Endothelial cell (in vitro differentiated cells): Measurements from ENCODE around the gene OCEL1. TPM values are rescaled to one million over a fixed set of nuclear protein-coding genes. Genes with fewer than 3 reads are reported as not detected.
A peak's percentile ranks its signal among the peaks of the same experiment; 100 is the strongest.

Source experiments
- DNase-seq: peaks from one replicate; pipeline ENCODE4 v3.0.0; 2021; ENCODE audit warnings: low spot score
- H3K27ac Mint-ChIP-seq: one replicate; pipeline ENCODE4 v1.8.0; 2021; ENCODE audit warnings: mixed read lengths, inconsistent platforms; ENCODE audit not compliant: unreplicated experiment
- H3K27me3 Mint-ChIP-seq: one replicate; pipeline ENCODE4 v1.8.0; 2021; ENCODE audit warnings: mild to moderate bottlenecking, moderate library complexity, mixed read lengths, inconsistent platforms; ENCODE audit not compliant: unreplicated experiment
- H3K36me3 Mint-ChIP-seq: one replicate; pipeline ENCODE4 v1.8.0; 2021; ENCODE audit warnings: mild to moderate bottlenecking, low read depth, mixed read lengths, inconsistent platforms; ENCODE audit not compliant: unreplicated experiment
- H3K4me1 Mint-ChIP-seq: one replicate; pipeline ENCODE4 v1.8.0; 2021; ENCODE audit warnings: mild to moderate bottlenecking, mixed read lengths, inconsistent platforms; ENCODE audit not compliant: unreplicated experiment
- H3K4me3 Mint-ChIP-seq: one replicate; pipeline ENCODE4 v1.8.0; 2021; ENCODE audit warnings: mild to moderate bottlenecking, mixed read lengths, inconsistent platforms; ENCODE audit not compliant: unreplicated experiment
- H3K9me3 Mint-ChIP-seq: one replicate; pipeline ENCODE4 v1.8.0; 2021; ENCODE audit warnings: mixed read lengths, inconsistent platforms; ENCODE audit not compliant: unreplicated experiment
- total RNA-seq: library from RNA; stranded (reverse); fragmentation: NEBNext Ultra II Directional; extraction: Animal tissue kit (Norgen Biotek cat#: 25700); gene quantifications from one replicate; pipeline ENCODE4 v1.2.1, GENCODE V29; 2021; ENCODE audit not compliant: unreplicated experiment
- TF ChIP-seq, protein P1 (sequence below): fragments of 200-600 bp; sonication (generic); IDR thresholded peaks from one replicate; pipeline ENCODE4 v1.5.0; 2021; ENCODE audit warnings: antibody characterized with exemption; ENCODE audit not compliant: unreplicated experiment

The OCEL1 gene
- total RNA-seq, 1 donor from 2014 or later, result 16.5 TPM

- H3K27me3 Mint-ChIP-seq, result peaks cover 14% of the 10 kb centered on the region
- H3K4me1 Mint-ChIP-seq, result no peaks in the 10 kb centered on the region
- no peak for DNase-seq
- TF ChIP-seq, protein P1, sequence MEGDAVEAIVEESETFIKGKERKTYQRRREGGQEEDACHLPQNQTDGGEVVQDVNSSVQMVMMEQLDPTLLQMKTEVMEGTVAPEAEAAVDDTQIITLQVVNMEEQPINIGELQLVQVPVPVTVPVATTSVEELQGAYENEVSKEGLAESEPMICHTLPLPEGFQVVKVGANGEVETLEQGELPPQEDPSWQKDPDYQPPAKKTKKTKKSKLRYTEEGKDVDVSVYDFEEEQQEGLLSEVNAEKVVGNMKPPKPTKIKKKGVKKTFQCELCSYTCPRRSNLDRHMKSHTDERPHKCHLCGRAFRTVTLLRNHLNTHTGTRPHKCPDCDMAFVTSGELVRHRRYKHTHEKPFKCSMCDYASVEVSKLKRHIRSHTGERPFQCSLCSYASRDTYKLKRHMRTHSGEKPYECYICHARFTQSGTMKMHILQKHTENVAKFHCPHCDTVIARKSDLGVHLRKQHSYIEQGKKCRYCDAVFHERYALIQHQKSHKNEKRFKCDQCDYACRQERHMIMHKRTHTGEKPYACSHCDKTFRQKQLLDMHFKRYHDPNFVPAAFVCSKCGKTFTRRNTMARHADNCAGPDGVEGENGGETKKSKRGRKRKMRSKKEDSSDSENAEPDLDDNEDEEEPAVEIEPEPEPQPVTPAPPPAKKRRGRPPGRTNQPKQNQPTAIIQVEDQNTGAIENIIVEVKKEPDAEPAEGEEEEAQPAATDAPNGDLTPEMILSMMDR, result no peak
- H3K9me3 Mint-ChIP-seq, result no peaks in the 10 kb centered on the region
- H3K4me3 Mint-ChIP-seq, result no peak overlapping the region
- H3K27ac Mint-ChIP-seq, result peak overlapping the region; percentile 9
- peaks cover 16% of the 10 kb centered on the region for H3K36me3 Mint-ChIP-seq
These were observed 5.7 kb upstream of the OCEL1 start for GRCh38 chr19:17220207-17220758.

GRCh38 chr19:17225053-17225452 lies 973 bp upstream of the OCEL1 start:
- H3K27ac Mint-ChIP-seq, result no peak overlapping the region
- TF ChIP-seq, protein P1, result no peak
- DNase-seq, result no peak
- H3K27me3 Mint-ChIP-seq, result peaks cover 12% of the 10 kb centered on the region
- no peaks in the 10 kb centered on the region for H3K9me3 Mint-ChIP-seq
- H3K36me3 Mint-ChIP-seq, result no peaks in the 10 kb centered on the region
- H3K4me1 Mint-ChIP-seq, result peaks cover 3% of the 10 kb centered on the region
- H3K4me3 Mint-ChIP-seq, result no peak overlapping the region

DNA sequence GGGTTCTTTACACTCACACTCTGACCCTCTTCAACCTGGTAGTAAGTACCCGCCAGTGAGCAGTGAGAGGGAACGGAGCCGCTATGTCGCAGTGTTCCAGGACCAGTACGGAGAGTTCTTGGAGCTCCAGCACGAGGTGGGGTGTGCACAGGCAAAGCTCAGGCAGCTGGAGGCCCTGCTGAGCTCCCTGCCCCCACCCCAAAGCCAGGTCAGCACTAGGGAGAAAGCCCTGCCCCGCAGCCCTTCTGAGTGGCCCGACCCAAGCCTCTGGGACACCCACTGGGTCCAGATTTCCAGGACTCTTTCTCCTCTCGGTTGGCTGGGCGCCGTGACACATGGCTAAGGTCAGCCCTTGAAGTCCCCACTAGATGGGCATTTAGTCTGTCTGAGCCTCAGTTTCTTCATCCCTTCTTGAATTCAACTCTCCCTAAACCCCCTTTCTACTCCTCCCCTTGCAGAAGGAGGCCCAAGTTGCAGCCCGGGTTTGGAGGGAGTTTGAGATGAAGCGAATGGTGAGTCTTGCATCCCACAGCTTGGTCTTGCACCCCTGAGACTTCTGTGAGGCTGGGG lies 1.9 kb downstream of the OCEL1 start:
- no peaks in the 10 kb centered on the region for H3K36me3 Mint-ChIP-seq
- no peak overlapping the region for H3K4me3 Mint-ChIP-seq

DNA sequence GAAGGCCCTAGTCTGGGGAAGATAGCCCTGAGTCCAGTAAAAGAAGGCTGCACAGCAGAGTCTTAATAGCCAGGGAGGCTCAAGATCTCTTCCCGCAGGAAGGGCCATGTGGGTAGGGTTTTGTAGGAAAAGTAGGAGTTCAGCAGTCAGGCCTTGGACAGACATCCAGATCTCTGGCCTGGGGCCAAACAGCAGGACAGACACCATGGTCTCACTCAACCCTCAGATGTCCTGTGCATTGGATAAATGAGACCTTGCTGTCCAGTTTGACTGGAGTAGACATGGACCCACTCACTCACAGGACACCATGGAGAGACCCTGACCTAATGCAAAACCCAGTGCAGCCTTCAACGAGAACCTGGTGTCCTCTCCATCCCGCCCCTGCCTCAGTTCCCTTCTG lies 3.9 kb downstream of the OCEL1 start:
- DNase-seq, result no peak
- TF ChIP-seq, protein P1, result no peak
- H3K4me3 Mint-ChIP-seq, result no peak overlapping the region
- peaks cover 4% of the 10 kb centered on the region for H3K27me3 Mint-ChIP-seq
- no peak overlapping the region for H3K27ac Mint-ChIP-seq
- peaks cover 3% of the 10 kb centered on the region for H3K4me1 Mint-ChIP-seq
- no peaks in the 10 kb centered on the region for H3K36me3 Mint-ChIP-seq
- H3K9me3 Mint-ChIP-seq, result no peaks in the 10 kb centered on the region

More for the DNA sequence above, 1.9 kb downstream of the OCEL1 start:
- DNase-seq, result no peak
- H3K4me1 Mint-ChIP-seq, result peaks cover 3% of the 10 kb centered on the region
- TF ChIP-seq, protein P1, result no peak
- H3K27me3 Mint-ChIP-seq, result peaks cover 4% of the 10 kb centered on the region
- H3K27ac Mint-ChIP-seq, result no peak overlapping the region
- H3K9me3 Mint-ChIP-seq, result no peaks in the 10 kb centered on the region

- H3K27me3 Mint-ChIP-seq, result peaks cover 4% of the 10 kb centered on the region
- H3K27ac Mint-ChIP-seq, result no peak overlapping the region
- no peaks in the 10 kb centered on the region for H3K36me3 Mint-ChIP-seq
- TF ChIP-seq, protein P1, result no peak
- H3K9me3 Mint-ChIP-seq, result no peaks in the 10 kb centered on the region
- no peak overlapping the region for H3K4me3 Mint-ChIP-seq
- DNase-seq, result no peak
- peaks cover 6% of the 10 kb centered on the region for H3K4me1 Mint-ChIP-seq
These were observed 6.2 kb downstream of the OCEL1 start for GRCh38 chr19:17232258-17232657.
